Dermis microvascular lymphatic vessel endothelial cell (primary cell): Measurements from ENCODE around the gene CHIC1. TPM values are rescaled to one million over a fixed set of nuclear protein-coding genes. Genes with fewer than 3 reads are reported as not detected.
"Not testable (repeated sequence)": the region's sequence is repeated elsewhere in the genome, so short reads cannot be mapped to it uniquely, and the experiment has no call there.

Experiments used
- DNase-seq, 2 donors: peaks; one replicate each; pipeline versions ENCODE4 v3.0.0 to v3.0.0-alpha.2; 2010; ENCODE audit warnings: low read depth in 2 of 2
- total RNA-seq: library from RNA; depleted of rRNA; stranded (reverse); fragments of >200 nt; gene quantifications from 2 replicates; pipeline ENCODE4 v1.2.1, GENCODE V29; 2014

CHIC1 gene
- total RNA-seq = 5.6 and 6.7 TPM in 2 replicates

DNA sequence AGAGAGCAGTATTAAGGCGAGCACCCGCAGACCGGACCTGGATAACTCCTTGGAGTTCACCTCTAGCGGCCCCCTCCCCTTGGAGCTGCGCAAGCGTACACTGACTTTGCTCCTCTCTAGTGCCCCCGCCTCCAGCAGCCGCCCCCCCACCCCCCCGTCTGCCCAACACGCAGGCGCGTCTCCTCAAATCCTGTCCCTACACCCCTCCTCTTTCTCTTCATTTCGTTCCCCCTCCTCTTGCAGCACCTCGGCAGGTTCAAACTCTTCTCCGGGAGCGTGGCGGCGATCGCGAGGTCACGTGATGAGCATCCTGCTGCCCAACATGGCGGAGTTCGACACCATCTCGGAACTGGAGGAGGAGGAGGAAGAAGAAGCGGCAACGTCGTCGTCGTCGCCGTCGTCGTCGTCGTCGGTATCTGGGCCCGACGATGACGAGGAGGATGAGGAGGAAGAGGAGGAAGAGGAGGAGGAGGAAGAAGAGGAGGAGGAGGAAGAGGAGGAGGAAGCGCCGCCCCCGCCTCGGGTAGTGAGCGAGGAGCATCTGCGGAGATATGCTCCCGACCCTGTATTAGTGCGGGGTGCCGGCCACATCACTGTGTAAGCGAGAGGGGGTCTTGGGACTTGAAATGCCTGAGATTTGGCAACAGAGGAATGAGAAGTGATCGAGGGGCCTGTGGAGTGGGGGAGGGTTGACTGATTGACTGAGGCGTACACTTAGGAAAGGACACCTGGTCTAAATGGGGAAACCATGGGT, at the start of gene CHIC1:
TSS of gene CHIC1 (plus strand) at position 214 of the 754 bp plus-strand sequence. CDS start at position 302, 88 bp downstream.
- DNase-seq = peak; percentile 34 to 56

GRCh38 chrX:73522823-73523222, 40.2 kb upstream of the CHIC1 start:
- not testable (repeated sequence) for DNase-seq

- DNase-seq = no peak
Measured at GRCh38 chrX:73524906-73525305, 38.1 kb upstream of the CHIC1 start.

DNA sequence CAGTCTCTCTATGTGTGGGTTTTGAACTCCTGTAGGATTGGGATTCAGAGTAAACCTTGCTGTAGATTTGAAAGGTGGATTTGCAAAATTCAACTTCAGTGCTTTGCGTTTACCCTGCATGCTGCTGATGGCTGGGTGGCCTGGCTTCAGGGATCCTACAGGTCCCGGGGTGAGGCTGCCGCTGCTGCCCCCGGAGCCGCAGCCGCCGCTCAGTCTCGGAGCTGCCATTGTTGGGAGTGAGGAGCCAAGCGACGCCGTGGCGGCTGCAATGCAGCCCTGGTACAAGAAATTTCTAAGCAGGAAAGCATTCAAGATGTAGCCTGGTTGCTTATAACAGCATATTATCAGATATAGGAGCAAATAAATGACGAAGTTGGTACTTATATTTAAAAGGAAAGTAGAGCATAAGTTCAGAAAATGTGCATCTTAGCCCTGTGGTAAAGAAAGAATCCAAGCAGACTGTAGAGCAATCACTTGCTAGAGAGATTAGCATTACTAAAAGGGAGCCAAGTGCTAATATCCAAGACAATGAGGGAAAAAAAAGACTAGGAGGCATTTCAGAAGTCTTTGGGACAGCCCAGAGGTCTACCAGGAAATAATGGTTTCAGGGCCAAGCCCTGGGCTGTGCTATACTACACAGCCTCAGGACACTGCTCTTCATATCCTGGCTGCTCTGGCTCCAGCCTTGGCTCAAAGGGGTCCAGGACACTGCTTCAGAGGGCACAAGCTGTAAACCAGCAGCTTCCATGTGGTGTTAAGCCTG, 36.9 kb upstream of the CHIC1 start:
- DNase-seq = no peak

- DNase-seq = not testable (repeated sequence)
Measured at GRCh38 chrX:73531655-73532054, 31.3 kb upstream of the CHIC1 start.

DNA sequence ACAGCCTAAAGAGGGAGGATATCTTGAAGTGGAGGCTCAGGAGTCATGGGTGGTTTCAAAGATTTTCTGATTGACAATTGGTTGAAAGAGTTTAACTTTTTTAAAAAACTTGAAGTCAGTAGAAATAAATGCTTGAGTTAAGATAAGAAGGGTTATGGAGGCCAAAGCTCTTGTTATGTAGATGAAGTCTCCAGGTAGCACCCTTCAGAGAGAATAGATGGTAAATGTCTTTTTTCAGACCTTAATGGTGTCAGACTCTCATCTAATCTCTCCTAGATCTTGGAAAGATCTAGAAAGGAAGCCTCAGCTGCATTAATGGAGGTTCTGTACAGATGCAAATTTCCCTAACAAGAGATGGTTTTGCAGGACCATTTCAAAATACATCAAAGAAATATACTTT, 6.8 kb upstream of the CHIC1 start:
- DNase-seq = no peak

DNA sequence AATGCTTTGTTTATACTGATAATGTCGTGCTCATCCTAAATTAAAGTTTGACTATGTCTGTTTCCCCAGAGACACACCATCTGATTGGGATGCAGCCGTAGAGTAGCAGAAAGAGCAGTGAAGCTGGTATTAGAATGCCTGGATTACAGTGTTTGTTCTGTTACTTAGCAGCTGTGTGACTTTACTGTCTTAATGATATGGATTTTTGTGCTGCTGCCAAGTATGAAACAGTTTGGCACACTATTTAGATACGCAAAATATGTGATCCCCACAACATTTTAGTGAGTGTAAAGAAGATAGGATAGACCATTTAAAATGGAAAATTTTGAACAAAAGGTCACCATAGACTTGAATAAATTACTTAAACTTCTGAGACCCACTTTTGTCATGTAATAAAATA, 1.2 kb upstream of the CHIC1 start:
- no peak for DNase-seq

- no peak for DNase-seq
Measured at GRCh38 chrX:73562458-73562857, 539 bp upstream of the CHIC1 start.

DNA sequence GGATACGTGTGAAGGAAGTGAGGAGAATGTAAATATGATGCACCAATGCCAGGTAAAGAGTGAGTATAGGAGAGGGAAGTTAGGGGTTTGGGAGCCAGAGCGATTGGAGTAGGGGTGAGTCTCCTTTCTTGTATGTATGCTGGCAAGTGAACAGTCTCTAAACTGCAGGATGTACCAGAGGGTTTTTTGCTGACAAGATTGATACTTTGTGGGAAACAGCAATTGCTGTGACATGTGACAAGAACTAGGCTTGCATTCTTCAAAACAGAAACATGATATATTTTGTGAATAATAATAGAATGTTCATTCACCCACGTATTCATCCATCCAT, 706 bp downstream of the CHIC1 start:
- peak in 1 of 2 donors; percentile 19 for DNase-seq

GRCh38 chrX:73577361-73577760, 14.4 kb downstream of the CHIC1 start:
- peak; percentile 86 to 93 for DNase-seq

- no peak for DNase-seq
Measured at GRCh38 chrX:73581002-73581628, 18.1 kb downstream of the CHIC1 start.

DNA sequence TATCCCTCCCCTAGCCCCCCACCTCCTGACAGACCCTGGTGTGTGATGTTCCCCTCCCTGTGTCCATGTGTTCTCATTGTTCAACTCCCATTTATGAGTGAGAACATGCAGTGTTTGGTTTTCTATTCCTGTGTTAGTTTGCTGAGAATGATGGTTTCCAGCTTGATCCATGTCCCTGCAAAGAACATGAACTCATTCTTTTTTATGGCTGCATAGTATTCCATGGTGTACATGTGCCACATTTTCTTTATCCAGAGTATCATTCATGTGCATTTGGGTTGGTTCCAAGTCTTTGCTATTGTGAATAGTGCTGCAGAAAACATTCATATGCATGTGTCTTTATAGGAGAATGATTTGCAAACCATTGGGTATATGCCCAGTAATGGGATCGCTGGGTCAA, 34.8 kb downstream of the CHIC1 start:
- not testable (repeated sequence) for DNase-seq

DNA sequence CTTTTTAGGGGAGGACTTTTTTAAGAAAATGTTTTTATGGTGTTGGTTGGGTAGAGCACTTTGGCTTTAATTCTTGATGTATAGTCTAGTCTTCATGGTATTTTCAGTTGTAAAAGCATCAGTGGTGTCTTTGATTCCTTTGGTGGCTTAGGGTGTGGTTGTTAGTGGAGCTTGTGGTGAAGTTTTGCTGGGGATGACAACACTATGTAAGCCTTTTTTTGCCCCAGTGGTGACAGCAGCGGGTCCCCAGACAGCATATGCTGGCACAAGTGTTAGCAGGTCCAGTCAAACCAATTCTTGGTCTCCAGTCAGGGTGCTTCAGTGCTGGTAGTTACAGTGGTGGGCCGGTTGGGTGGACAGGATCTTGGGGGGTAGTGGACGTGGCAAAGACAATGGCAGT, 52.0 kb downstream of the CHIC1 start:
- DNase-seq = no peak

DNA sequence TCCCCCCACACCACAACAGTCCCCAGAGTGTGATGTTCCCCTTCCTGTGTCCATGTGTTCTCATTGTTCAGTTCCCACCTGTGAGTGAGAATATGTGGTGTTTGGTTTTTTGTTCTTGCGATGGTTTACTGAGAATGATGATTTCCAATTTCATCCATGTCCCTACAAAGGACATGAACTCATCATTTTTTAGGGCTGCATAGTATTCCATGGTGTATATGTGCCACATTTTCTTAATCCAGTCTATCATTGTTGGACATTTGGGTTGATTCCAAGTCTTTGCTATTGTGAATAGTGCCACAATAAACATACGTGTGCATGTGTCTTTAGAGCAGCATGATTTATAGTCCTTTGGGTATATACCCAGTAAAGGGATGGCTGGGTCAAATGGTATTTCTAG, 78.7 kb downstream of the CHIC1 start:
- DNase-seq = not testable (repeated sequence)

GRCh38 chrX:73647212-73647611, 84.2 kb downstream of the CHIC1 start:
- DNase-seq = no peak

DNA sequence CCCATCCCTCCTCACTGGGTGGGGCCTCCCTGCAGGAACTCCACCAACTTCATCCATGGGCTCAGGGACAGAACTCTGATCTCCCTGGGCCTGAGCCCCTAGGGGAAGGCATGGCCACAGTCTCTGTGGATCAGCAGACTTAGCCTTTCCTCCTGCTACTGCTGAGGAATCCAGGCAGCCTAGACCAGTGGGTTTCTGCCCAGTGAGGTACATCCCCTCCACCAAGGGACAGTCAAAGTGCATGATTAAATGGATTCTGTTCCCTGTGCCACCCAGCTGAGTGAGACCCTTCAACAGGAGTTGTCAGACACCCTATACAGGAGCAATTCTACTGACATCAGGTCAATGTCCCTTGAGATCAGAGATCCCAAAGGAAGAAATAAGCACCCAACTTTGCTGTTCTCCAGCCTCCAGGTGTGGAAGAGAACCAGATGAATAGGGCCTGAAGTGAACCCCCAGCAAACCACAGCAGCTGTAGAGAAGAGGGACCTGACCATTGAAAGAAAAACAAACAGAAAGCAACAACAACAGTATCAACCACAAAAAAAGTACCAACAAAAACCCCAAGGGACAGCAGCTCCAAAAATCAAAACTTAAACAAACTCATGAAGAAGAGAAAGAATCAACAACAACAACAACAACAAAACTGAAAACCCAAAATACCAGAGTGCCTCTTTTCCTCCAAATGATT, 84.8 kb downstream of the CHIC1 start:
- no peak for DNase-seq

GRCh38 chrX:73661322-73661721, 98.3 kb downstream of the CHIC1 start:
- DNase-seq = not testable (repeated sequence)

- no peak for DNase-seq
Measured at GRCh38 chrX:73668779-73669178, 105.8 kb downstream of the CHIC1 start.

GRCh38 chrX:73681408-73681807, 118.4 kb downstream of the CHIC1 start:
- no peak for DNase-seq

DNA sequence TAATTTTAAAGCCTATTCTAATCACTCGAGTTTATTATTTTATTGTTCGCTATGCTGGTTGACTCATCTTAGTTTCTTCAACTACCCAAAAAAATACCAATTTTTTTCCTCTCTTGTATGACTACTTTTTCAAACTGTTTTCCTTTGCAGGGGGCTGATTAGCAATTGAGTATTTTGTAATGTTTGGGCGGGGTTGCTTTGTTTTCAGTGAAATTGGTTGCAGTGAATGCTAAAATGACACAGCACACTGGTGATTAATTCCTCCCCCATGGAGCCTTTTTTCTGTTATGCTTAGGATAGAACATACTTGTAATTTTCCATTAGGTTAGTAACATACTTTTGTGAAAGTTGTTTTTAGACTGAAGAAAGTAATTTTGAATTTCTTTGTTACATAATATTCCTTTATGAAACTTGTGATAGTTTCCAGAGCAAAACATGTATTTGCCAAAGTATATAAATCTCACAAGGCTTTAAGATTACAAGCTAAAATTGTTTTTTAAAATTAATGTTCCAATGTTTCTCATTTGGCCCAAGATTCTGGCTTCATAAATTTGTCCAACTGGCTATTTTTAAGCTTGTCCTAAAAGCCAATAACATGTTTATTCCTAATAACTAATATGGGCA, 120.4 kb downstream of the CHIC1 start:
- no peak for DNase-seq

DNA sequence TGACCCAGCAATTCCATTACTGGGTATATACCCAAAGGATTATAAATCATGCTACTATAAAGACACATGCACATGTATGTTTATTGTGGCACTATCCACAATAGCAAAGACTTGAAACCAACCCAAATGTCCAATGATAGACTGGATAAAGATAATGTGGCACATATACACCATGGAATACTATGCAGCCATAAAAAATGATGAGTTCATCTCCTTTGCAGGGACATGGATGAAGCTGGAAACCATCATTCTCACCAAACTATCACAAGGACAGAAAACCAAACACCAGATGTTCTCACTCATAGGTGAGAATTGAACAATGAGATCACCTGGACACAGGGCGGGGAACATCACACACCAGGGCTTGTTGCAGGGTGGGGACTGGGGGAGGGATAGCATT, 144.0 kb downstream of the CHIC1 start:
- not testable (repeated sequence) for DNase-seq
